ENCODE data around the gene RANBP17.
"Not testable (repeated sequence)": the region's sequence is repeated elsewhere in the genome, so short reads cannot be mapped to it uniquely, and the experiment has no call there.

Gene RANBP17

GRCh38 chr5:170861917-170862766 is at the start of gene RANBP17:
TSS of gene RANBP17 (plus strand) at chr5:170862018.
- no peak for DNase-seq (ENCODE audit: low spot score)

- DNase-seq (ENCODE audit: low spot score): no peak
These were observed 48.6 kb upstream of the RANBP17 start for GRCh38 chr5:170813231-170813630.

- no peak for DNase-seq (ENCODE audit: low spot score)
These were observed 44.6 kb upstream of the RANBP17 start for GRCh38 chr5:170817195-170817594.

- DNase-seq (ENCODE audit: low spot score): no peak
These were observed 43.6 kb upstream of the RANBP17 start for GRCh38 chr5:170818232-170818631.

- no peak for DNase-seq (ENCODE audit: low spot score)
These were observed 42.0 kb upstream of the RANBP17 start for GRCh38 chr5:170819824-170820223.

GRCh38 chr5:170821257-170821800 is 40.5 kb upstream of the RANBP17 start:
- no peak for DNase-seq (ENCODE audit: low spot score)

GRCh38 chr5:170826117-170826516 is 35.7 kb upstream of the RANBP17 start:
- DNase-seq (ENCODE audit: low spot score): no peak

GRCh38 chr5:170832241-170832640 is 29.6 kb upstream of the RANBP17 start:
- no peak for DNase-seq (ENCODE audit: low spot score)

GRCh38 chr5:170833981-170834380 is 27.8 kb upstream of the RANBP17 start:
- DNase-seq (ENCODE audit: low spot score): not testable (repeated sequence)

- DNase-seq (ENCODE audit: low spot score): no peak
These were observed 25.6 kb upstream of the RANBP17 start for GRCh38 chr5:170836226-170836625.

GRCh38 chr5:170843870-170844269 is 17.9 kb upstream of the RANBP17 start:
- DNase-seq (ENCODE audit: low spot score): no peak

GRCh38 chr5:170844651-170845050 is 17.2 kb upstream of the RANBP17 start:
- DNase-seq (ENCODE audit: low spot score): no peak

GRCh38 chr5:170846416-170846815 is 15.4 kb upstream of the RANBP17 start:
- DNase-seq (ENCODE audit: low spot score): no peak

GRCh38 chr5:170846846-170847245 is 15.0 kb upstream of the RANBP17 start:
- DNase-seq (ENCODE audit: low spot score): no peak

- DNase-seq (ENCODE audit: low spot score): no peak
These were observed 13.8 kb upstream of the RANBP17 start for GRCh38 chr5:170848033-170848432.

- no peak for DNase-seq (ENCODE audit: low spot score)
These were observed 12.4 kb upstream of the RANBP17 start for GRCh38 chr5:170849374-170849773.

- DNase-seq (ENCODE audit: low spot score): no peak
These were observed 7.3 kb upstream of the RANBP17 start for GRCh38 chr5:170854566-170854965.

- DNase-seq (ENCODE audit: low spot score): no peak
These were observed 4.8 kb upstream of the RANBP17 start for GRCh38 chr5:170857066-170857465.

- DNase-seq (ENCODE audit: low spot score): no peak
These were observed 1.4 kb upstream of the RANBP17 start for GRCh38 chr5:170860415-170860814.

- DNase-seq (ENCODE audit: low spot score): no peak
These were observed 776 bp upstream of the RANBP17 start for GRCh38 chr5:170860818-170861666.

- no peak for DNase-seq (ENCODE audit: low spot score)
These were observed 226 bp upstream of the RANBP17 start for GRCh38 chr5:170861667-170861916.

- no peak for DNase-seq (ENCODE audit: low spot score)
These were observed 1.8 kb downstream of the RANBP17 start for GRCh38 chr5:170863646-170864045.

- DNase-seq (ENCODE audit: low spot score): no peak
These were observed 3.8 kb downstream of the RANBP17 start for GRCh38 chr5:170865622-170866021.
